HG03469 (cell line): Measurements from ENCODE around the gene ANTXRL.
"Not testable (repeated sequence)": the region's sequence is repeated elsewhere in the genome, so short reads cannot be mapped to it uniquely, and the experiment has no call there.

Experiments
- ATAC-seq: cut with Tn5 transposase; IDR thresholded peaks from one replicate; pipeline ENCODE4 v1.9.1; 2021; ENCODE audit warnings: mild to moderate bottlenecking, moderate library complexity, moderate number of reproducible peaks; ENCODE audit not compliant: unreplicated experiment

Gene ANTXRL

DNA sequence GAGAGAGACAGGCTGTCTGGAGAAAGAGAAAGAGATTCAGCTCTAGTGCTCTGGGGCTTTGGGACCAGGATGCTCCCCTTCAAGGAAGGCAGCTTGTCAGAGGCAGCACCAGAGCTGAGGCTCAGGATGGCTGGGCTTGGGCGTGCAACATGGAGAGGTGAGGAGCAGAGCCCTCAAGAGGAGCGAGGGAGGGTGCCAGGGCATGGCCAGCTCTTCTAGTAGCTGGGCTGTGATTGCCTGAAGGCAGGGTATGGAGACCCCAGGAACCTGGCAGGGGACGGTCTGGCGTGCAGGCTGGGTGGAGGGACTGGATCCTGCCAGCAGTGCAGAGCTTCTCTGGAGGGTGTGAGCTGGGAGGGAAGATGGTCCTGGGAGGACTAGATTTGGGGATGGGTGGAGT is 40.2 kb downstream of the ANTXRL start:
- ATAC-seq = no peak

DNA sequence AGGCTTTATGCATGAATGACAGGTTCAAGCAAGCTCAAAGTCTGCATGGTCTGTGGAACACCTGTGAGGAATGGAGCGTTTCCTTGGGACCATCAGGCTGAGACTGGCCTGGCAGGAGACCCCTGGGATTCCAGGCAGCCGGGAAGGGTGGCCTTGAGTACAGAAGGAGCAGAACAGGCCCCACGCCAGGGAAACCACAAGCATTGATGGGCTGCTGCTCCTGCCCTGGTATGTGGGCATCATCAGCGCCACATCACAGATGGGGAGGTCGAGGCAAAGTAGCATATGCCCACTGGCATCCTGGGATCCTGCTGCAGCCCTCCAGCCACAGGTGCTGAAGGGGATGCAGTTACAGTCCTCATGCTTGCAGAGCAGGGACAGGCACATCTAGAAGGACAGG is 40.9 kb downstream of the ANTXRL start:
- no peak for ATAC-seq

DNA sequence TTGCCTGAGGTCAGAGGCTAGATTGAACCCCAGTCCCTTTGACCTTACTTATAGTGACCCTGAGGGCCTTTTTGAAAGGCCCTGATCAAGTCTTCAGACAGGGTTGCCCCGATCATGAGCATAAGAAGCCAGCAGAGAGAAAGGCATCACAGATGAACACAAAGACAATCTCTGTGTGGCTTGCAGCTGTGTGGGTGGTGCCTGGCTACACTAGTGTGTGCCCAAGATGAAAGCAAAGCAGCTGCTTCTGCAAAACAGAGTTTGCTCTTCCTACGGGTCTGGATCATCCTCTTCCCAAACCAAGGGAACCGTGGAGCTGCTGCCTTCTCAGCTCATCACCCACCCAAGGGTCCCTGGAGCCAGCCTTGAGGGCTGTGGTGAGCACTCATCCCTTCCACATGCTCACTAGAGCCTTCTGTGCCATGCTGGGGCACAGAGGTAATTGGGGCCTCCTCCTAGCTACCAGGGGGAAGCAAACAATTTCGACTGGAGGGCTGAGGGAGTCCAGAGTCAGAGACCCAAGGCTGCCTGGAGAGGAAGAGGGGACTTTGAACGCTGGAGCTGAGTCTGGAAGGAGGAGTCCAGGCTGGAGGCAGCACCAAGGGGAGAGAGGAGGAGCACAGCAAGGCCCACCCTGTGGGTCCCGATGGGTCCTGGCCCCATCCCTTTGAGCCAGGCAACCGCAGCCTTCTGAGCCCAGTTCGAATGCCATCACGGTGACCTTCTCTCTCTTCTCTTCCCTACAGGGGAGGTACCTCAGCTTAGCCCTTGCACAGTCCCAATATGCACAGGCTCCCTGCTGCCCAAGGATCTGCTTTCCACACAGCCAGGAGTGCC is 42.3 kb downstream of the ANTXRL start:
- no peak for ATAC-seq

DNA sequence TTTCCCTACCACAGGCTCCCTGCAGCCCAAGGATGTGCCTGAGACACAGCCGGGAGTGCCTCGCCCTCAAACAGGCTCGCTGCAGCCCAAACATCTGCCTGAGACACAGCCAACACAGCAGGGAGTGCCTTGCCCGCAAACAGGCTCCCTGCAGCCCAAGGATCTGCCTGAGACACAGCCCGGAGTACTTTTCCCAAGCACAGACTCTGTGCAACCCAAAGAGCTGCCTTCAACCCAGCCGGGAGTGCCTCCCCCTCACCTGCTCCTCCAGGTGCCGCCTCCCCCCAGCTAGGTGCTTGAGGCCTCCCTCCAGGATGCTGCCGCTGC is 42.9 kb downstream of the ANTXRL start:
- ATAC-seq = no peak

DNA sequence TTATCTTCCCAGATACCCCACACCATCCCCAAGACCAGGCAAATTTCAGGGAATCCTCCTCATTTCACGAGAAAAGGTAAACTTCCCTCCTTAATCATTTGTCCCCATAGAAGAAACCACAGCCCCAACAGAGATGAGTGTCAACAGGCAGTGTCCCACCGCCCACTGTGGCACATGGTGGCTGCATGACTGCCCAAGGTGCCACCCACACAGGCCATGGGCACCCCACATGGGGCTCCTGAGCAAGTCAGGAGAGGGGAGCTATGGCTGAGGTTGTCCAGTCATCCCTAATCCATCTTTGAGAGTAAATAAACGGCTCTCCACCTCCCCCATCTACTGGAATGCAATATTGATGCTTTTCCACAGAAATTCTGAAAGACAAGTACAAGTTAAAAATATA is 44.1 kb downstream of the ANTXRL start:
- ATAC-seq = no peak

DNA sequence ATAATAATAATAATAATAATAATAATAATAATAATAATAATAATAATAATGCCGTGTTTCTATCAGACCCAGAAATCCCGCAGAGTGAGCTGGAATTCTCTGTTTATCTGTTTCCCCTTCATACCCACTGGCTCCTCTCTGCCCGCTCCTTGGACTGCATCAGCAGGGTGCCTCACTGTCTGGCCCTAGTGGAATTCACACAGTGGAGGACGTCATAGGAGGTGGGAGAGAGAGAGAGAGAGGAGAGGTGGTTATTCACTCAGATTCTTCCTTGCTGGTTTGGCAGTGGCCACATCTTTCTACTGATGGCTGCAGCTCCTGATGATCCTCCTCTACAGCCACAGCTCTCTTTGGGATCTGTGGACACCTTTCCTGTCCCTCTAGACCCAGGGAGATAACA is 78.7 kb downstream of the ANTXRL start:
- not testable (repeated sequence) for ATAC-seq

DNA sequence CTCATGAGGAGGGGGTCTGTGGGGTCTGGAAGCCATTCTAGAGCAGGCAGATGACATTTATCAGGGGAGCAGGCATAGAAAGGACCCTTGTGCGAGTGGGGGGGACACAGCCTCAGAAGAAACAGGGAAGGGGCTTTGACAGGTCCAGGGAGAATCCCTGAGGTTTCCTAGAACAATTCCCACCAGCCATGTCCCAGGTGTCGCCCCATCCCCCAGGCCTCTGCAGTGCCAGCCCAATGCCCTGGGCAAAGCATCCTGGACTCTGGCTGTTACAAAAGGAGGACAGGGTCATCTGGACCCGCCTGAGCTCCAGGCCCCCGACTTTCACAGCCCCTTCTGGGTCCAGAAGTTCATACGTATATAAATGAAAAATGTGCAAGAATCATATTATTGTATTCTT is 80.4 kb downstream of the ANTXRL start:
- ATAC-seq = not testable (repeated sequence)

DNA sequence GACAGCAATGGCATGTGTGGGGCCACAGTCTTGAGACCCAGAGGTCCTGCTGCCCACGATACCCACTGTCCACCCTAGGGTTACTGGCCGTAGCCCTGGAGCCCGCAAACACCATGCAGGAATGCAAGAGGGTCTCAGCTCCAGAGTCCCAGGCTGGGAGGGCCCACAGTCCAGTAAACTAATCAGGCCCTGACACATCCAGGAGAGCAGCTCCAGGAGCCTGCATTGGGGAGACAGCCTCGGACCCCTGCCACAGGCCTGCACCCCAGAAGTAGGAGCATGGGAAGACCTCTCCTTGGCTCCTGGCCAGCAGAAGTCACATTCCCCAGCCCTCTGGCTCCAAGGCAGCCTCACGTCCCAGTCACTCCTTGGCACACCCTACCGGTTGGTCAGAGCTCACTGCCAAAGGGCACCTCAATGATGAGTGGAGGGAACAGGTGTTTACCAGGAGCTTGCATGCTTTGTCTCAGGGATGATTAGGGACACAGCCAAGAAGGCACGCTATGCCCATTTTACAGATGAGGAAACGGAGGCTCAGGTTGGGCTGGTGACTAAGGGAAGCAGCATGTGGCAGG is 81.0 kb downstream of the ANTXRL start:
- ATAC-seq = not testable (repeated sequence)

DNA sequence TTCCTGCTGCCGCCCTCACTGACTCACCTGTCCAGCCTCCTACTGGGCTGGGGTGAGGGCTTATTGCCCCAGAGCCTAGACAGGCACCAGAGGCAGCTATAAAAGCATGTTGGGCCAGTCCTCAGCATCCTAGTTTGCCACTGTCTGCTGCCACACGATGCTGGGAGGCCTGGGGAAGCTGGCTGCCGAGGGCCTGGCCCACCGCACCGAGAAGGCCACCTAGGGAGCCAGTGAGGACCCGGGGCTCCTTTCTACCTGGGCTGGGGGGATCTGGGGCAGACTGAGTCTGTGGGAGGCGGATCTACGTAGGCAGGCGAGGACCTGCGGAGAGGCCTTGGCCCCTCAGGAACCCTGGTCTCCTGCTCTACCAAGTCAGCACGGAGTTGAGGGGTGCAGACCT is 82.2 kb downstream of the ANTXRL start:
- not testable (repeated sequence) for ATAC-seq

DNA sequence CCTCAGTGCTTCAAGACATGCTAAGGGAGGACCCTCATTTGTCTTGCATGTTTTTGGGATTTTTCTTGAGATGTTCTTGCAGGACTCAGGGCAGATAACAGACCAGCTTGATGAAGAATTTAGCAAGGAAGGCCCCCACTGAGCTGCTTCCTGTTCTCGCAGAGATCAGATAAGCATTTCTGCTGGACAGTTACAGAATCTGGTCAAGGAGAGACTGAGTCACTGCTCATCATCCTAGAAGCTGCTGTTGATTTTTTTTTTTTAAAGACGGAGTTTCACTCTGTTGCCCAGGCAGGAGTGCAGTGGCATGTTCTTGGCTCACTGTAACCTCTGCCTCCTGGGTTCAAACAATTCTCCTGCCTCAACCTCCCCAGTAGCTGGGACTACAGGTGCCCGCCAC is 87.6 kb downstream of the ANTXRL start:
- not testable (repeated sequence) for ATAC-seq

DNA sequence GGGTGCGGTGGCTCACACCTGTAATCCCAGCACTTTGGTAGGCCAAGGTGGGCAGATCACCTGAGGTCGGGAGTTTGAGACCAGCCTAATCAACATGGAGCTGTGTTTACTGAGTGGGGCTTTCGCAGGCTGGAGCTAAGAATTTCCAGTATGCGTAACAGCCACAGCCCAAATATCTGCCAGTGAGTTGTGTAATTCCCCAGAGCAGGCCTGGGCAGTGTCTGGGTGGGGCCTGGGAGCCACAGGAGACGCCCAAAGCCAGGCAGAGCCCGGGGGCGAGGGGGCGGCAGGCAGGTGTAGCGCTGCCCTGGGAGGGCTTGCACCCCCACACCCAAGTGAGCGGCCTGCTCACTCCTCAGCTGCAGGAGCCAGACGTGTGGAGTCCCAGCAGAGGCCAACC is 88.6 kb downstream of the ANTXRL start, which contains the start of gene ANXA8L1:
Gene ANXA8L1, plus strand, starts transcription at position 371 of the 400 bp plus-strand sequence. CDS start 76 bp downstream, outside the sequence.
- not testable (repeated sequence) for ATAC-seq

DNA sequence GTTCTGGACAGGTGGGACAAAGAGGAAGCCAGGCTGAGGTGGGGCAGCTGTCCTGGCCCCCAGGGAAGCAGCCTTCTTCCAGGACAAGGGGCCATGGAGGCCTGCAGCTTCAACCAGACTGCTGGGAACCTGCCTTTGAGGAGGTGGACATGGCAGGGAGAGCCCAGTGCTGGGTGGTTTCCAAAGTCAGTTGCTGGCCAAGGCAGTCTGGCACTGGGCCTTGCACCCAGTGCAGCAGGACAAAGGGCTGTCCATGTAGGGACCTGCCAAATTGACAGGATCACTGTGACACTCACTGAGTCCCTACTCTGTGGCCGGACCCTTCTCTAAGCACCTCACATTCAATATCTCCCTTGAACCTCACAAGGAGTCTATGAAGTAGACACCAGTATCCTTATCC is 90.2 kb downstream of the ANTXRL start:
- ATAC-seq = not testable (repeated sequence)

DNA sequence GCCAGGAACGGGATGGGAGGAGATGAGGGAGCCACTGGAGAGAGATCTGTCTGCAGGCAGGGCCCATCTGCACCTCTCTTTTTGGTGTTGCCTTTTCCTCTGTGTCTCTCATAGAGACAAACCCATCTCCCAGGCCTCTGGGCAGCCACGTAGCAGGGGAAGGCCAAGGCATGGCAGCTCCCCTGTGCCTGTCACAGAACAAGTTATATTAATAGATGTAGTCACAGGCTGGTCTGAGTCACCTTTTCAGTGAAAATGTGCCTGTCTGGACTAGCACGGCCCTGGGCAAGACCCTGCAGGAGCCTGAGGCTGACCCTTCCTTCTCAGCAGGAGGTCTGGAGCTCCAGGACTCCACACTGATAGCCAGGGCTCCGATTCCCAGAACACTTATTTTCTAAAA is 90.9 kb downstream of the ANTXRL start:
- not testable (repeated sequence) for ATAC-seq

DNA sequence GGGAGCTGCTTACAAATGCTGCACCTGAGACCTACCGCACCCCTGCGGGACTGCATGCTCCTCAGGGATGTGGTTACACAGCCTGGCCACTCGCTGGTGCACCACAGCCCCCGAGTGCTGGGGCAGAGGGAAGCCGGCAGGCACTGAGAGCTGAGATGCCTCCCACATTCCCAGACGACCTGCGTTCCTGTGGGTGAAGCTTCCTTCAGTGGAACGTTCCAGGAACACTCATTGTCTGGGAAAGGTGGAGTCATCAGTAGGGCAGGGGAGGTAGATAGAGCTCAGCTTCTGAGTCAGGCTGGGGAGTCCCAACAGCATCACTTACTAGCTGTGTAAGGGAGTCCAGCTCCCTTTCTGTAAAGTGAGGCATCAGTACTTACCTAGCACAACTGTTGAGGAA is 91.3 kb downstream of the ANTXRL start:
- ATAC-seq = not testable (repeated sequence)

DNA sequence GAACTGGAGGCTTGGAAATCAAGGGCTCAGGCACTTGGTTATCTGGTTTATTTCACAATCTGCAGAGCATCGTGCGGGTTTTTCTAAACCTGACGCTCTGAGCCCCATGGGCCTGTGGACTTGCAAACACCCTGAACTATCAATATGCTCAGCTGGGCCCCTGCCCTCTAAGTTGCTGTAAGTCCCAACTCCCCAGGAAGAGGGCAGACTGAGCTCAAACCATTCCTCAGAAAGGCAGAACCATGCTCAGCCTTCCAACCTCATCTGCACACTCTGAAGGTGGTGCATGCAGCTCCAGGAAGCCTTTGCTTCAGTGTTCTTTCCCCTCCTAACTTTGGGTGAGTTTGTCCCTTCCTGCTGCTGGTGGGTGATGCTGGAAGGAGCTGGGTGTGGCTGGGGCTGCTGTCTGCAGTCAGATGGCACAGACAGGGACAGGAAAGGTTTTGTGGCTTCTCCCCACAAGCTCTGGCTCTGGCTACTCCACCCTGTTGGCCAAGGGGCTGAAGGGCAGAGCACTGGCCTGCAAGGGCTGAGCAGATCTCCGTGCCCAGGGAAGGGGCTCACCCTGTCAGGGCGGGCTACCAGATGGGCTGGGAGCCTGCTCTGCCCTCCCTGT is 92.5 kb downstream of the ANTXRL start:
- ATAC-seq = not testable (repeated sequence)
